ENCODE data around the gene ARSH. TPM values are rescaled to one million over a fixed set of nuclear protein-coding genes. Genes with fewer than 3 reads are reported as not detected.

Gene ARSH
- total RNA-seq, 4 donors from 2014 or later: not detected

- DNase-seq (ENCODE audit: low spot score) (no peak), ATAC-seq (ENCODE audit: low FRiP score) (no peak)
- TF ChIP-seq CTCF (IDR thresholded peaks at IDR 0.05): no peak
These were observed 22.0 kb upstream of the ARSH start for GRCh38 chrX:2984342-2984741.

DNA sequence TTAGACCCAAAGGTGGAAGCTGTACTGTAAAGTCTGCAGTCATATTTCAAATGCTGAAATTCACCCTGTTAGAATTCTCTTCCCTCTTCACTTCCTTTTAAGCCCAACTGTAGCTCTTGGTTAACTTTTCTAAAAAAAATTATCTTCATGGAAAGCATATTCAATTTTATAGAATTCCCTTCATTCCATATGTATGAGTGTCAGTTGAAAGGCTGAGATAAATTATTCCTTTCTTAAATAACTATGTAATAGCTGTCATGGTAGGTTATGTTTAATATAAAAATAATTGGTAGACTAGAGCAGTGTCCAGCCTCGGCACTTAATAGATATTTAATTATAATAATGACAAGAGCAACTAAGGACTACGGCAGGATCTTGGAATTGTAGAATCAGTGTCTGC lies 16.8 kb upstream of the ARSH start:
- no peak for ATAC-seq (ENCODE audit: low FRiP score)
- no peak for DNase-seq (ENCODE audit: low spot score)
- no peak for TF ChIP-seq CTCF (IDR thresholded peaks at IDR 0.05)

- no peak for TF ChIP-seq CTCF (IDR thresholded peaks at IDR 0.05)
- DNase-seq (ENCODE audit: low spot score) (no peak), ATAC-seq (ENCODE audit: low FRiP score) (no peak)
These were observed 4.2 kb downstream of the ARSH start for GRCh38 chrX:3010532-3010931.

DNA sequence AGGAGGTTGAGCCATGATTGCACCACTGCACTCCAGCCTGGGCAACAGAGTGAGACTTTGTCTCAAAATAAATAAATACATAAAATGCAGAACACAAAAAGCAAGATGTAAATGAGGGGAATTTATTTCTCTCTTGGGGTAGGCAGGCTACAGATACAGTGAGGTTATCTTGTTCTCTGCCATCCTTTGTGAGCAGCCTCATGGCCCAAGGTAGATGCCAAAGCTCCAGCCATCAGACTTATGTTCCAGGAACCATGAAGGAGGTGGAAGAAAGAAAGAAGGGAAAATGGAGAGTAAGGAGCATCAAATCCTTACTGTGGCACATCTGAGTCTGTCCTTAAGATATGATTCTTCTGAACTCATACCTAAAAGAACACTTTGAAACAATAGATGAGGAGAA lies 11.1 kb downstream of the ARSH start:
- no peak for TF ChIP-seq CTCF (IDR thresholded peaks at IDR 0.05)

DNA sequence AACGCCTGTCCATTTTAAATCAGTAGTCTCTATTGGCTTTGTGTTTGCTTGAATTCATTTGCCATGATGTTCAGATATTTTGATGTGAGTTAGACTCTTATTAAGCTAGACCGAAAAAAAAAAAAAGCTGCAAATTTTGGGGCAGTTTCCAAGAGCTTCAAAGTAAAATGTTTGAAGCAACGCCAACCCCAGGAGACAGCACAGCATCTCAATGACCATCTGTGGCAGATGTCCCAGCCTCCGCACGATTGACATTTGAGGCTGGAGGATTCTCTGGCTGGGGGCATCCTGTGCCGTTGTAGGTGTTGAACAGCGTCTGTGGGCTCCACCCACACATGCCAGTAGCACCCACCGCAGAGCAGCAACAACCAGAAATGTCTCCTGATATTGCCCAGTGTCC lies 17.8 kb downstream of the ARSH start:
- no peak for TF ChIP-seq CTCF (IDR thresholded peaks at IDR 0.05)
- ATAC-seq (ENCODE audit: low FRiP score) (no peak), DNase-seq (ENCODE audit: low spot score) (no peak)

More for the DNA sequence above, 11.1 kb downstream of the ARSH start:
- DNase-seq (ENCODE audit: low spot score): no peak
- no peak for ATAC-seq (ENCODE audit: low FRiP score)

GRCh38 chrX:3026074-3026815 lies 19.9 kb downstream of the ARSH start:
- no peak for TF ChIP-seq CTCF (IDR thresholded peaks at IDR 0.05)
- no peak for DNase-seq (ENCODE audit: low spot score)
- ATAC-seq (ENCODE audit: low FRiP score): no peak

GRCh38 chrX:3029129-3029528 lies 22.8 kb downstream of the ARSH start:
- TF ChIP-seq CTCF (IDR thresholded peaks at IDR 0.05): no peak
- no peak for DNase-seq (ENCODE audit: low spot score)
- ATAC-seq (ENCODE audit: low FRiP score): no peak
